Activated T-helper 1 cell treated with anti-CD3 and anti-CD28 coated beads, Interleukin-2, amount 50 U/mL, for 16 hours (primary cell): ENCODE measurements around the gene CTPS2.

Experiments
- DNase-seq, 2 donors: peaks; one replicate each; pipeline ENCODE4 v3.0.0-alpha.2; 2020; ENCODE audit warnings: low read depth in 1 of 2, low spot score in 1 of 2

Gene CTPS2

DNA sequence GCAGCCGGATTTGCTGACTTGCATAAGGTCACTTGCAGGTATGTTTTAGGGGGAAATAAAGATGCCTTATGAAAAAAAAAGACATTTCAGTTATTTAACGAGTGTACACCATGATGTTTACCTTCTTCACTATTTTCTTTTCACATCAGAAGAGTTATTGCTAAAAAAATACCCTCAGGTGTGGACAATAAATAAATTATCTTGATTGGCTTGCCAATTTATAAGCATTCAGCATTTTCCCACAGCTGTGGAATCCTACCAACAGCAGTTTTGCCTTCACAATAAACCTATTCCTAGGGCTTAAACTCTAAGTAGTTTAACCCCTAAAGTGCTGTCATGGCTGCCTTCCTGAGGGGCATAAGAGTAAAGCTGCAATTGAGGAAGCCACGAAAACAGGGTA lies 145.9 kb downstream of the CTPS2 start:
- DNase-seq, result no peak

GRCh38 chrX:16560173-16560572 lies 152.3 kb downstream of the CTPS2 start:
- DNase-seq, result no peak

DNA sequence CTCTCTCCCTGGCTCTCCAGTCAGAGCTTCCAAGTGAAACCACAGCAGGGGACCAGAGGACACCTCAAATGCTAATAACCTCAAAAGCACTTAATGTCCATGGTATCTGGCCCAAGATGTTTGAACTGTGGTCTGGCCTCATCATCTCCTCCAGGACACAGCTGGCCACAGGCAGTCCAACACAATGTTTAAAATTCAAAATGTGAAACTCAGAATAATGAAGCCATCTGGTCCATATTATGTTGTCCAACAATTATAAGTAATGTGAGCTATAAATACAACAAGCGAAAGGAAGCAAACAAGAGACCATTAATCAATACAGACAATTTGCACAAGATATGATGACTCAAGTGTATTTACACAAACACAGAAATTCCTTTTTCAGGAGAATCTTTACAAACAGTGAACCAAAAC lies 153.3 kb downstream of the CTPS2 start:
- DNase-seq, result no peak

DNA sequence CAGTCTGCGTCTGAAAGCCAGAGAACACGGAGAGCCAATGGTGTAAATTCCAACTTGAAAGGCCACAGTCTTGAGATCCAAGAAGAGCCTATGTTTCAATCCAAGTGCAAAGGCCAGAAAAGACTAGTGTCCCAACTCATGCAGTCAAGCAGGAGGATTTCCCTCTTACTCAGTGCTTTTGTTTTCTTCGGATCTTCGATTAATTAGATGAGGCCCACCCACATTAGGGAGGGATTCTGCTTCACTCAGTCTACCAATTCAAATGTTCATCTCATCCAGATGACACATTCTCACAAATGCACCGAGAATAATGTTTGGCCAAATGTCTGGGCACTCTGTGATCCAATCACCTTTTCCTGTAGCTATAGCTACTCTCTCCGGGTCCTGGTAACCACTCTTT lies 154.0 kb downstream of the CTPS2 start:
- no peak for DNase-seq

- DNase-seq, result no peak
Measured at GRCh38 chrX:16552546-16552945, 159.9 kb downstream of the CTPS2 start.

GRCh38 chrX:16547644-16548043 lies 164.8 kb downstream of the CTPS2 start:
- no peak for DNase-seq

DNA sequence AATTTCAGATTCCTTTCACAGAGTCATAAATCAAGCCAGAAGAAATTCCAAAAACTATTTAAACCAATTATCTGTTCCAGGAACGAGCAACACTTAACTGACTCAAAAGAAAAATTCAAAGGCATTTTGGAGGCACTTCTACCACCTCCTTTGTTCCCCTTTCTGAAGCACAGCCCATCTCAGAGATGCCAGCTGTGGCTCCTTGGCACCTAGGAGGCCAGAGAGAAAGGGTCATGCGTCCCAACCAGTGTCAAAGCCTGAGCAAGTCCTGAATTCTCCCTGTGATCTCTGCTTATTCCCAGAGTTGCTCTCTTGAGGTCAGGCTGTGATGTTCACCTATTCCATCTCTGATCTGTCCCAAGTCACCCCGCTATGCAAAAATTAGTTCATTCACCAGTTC lies 167.5 kb downstream of the CTPS2 start:
- no peak for DNase-seq
